HG02759 (cell line): Measurements from ENCODE around the gene PTP4A2.
"Not testable (repeated sequence)": the region's sequence is repeated elsewhere in the genome, so short reads cannot be mapped to it uniquely, and the experiment has no call there.

Source experiments
- ATAC-seq: cut with Tn5 transposase; IDR thresholded peaks from one replicate; pipeline ENCODE4 v1.9.1; 2021; ENCODE audit warnings: mild to moderate bottlenecking, moderate library complexity; ENCODE audit not compliant: unreplicated experiment

Gene PTP4A2

DNA sequence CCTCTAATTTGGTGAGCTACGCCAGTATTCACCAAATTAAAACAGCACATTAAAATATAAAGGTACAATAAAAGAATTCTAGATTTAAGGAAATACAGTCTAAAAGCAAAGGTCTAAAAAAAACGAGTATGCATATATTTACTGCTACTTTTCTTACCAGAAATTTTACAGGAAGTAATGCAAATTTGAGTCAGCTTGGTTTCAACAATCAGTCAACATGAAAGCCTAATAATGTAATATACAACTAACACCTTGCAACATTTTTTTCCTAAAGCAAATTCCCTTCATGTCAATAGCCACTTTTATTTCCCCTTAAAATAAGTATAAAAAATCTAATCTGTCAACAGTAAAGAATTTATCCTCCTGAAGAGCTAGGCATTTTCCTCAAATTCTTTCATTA, 11.9 kb downstream of the PTP4A2 start:
- no peak for ATAC-seq

GRCh38 chr1:31925824-31926223, 12.3 kb downstream of the PTP4A2 start:
- not testable (repeated sequence) for ATAC-seq

DNA sequence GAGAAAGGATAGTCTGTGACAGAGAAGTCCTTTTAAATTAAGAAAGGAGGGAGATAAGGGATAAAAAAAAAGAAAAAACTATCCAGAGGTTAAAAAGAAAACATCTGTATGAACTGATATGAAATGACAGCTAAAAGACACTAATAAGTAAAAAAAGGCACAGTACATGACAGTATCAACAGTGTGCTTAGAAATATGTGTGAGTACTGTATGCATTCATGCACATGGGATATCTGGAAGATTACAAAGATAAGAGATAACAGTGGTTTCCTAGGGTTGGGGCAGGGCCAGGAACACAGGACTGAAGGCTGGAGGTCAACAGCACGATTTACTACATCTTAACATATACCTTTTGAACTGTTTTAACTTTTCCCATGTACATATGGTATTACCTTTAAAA, 13.3 kb downstream of the PTP4A2 start:
- ATAC-seq, result no peak

DNA sequence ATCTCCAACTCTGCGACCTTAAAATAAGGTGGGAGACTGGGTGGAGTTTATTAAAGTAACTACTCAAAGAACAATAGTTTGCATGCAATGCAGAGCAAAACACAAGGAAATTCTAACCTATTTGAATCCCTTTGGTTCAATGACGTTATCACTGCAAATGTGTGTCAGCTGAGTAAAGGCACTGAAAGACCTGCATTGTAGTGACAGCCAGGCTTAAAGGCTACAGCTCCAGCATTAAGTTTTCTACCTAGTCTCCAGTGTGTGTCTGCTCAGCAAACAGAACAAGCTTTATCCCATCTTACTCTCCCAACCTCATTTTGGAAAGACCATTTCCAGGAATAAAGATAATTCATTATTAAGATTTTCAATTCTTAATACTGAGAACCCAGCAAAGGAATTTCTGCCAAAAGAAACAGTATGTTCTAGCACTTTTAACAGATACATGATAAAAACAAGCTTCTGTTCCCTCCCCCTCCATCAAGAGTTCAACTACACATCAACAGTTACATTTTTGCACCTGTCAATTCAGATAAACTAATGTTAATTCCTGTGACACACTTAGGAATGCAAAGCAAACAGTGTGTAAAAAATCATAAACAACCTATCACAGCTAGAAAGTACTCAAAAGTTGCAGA, 14.2 kb downstream of the PTP4A2 start:
- no peak for ATAC-seq

GRCh38 chr1:31920956-31921355, 17.2 kb downstream of the PTP4A2 start:
- no peak for ATAC-seq

DNA sequence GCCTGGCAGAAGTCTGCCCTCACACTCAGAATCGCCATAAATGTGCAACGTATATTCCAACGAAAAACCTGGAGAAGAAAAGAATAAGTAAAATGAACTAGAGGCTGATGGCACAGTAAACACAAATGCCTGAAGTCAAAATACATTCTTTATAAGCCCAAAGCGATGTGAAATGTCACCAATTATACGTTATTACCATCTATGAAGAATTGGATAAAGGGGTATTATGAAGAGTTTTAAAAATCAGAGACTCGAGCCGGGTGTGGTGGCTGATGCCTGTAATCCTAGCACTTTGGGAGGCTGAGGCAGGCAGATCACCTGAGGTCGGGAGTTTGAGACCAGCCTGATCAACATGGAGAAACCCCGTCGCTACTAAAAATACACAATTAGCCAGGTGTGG, 18.6 kb downstream of the PTP4A2 start:
- no peak for ATAC-seq

GRCh38 chr1:31915438-31915837, 22.7 kb downstream of the PTP4A2 start:
- no peak for ATAC-seq

- no peak for ATAC-seq
Observed at GRCh38 chr1:31913968-31914367, 24.2 kb downstream of the PTP4A2 start.

GRCh38 chr1:31912839-31913239, 25.3 kb downstream of the PTP4A2 start:
- ATAC-seq, result peak; percentile 40

DNA sequence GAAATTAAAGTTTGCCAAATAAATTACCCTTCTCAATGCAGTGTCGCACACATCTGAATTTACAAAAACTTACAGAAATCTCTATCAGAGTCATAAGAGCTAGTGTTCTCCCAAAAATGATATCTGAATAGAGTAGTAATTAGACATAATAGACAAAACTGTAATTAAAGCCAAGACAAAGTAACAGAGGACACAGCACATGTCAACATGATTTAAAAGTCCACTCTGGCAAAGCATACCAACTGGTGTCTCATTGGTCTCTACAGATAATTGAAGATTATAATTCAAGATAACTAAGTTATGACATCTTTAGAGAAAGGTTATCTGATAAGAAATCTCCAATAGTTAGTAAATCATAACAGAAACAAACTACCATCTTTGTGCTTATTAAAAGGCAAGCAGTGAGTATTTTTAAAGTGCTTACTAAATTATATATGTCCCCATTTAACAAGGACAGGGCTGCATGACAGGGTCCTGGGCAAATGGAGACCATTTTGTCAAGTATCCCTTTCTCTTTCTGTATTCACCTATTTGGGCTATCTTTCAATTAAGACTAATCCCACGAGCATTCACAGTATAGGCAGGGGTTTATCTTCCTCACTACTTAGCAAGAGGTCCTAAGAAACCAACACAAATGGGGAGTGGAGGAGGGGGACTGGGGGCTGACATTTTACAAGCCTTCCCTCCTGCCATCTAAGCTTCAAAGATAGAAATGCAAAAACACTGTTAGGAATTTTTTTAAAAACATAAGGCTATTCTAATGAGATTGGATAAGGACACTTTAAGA, 26.0 kb downstream of the PTP4A2 start:
- no peak for ATAC-seq

GRCh38 chr1:31910933-31911332, 27.2 kb downstream of the PTP4A2 start:
- ATAC-seq, result no peak

DNA sequence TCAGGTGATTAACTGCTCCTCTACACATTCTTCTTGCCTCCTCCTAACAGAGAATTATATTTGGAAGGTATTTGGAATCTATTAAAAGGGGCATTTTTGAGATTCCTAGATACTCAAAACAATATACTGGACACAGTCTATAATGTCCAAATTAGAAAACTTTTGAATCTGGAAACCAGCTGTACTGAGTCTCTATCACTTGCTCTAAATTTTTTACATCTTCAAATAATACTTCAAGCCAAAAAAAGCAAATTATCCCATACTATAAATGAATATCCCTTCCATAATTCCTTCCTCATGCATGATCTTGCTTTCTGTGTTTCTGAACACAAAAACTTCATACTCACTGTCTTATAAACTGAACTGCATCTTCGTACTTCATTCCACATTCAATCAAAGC, 28.5 kb downstream of the PTP4A2 start:
- no peak for ATAC-seq

- no peak for ATAC-seq
Observed at GRCh38 chr1:31906557-31906956, 31.6 kb downstream of the PTP4A2 start.

DNA sequence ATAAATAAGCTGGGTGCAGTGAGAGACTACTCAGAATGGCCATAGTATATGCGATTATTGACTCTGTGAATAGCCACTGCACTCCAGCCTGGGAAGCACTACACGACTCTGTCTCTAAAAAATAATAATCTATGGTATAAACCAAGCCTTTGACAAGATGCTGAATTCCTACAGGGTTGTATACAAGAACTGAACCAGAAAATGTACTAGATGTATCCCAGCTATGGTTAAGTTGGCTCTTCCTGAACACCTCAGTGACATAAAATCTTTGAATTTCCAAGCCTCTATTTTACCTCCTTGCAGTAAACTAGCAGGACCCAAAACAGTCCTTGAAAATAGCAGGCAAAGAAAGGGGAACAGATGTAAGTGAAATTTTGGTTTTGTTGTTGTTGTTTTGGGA, 32.5 kb downstream of the PTP4A2 start:
- ATAC-seq, result no peak

- ATAC-seq, result no peak
Observed at GRCh38 chr1:31905093-31905509, 33.1 kb downstream of the PTP4A2 start.

DNA sequence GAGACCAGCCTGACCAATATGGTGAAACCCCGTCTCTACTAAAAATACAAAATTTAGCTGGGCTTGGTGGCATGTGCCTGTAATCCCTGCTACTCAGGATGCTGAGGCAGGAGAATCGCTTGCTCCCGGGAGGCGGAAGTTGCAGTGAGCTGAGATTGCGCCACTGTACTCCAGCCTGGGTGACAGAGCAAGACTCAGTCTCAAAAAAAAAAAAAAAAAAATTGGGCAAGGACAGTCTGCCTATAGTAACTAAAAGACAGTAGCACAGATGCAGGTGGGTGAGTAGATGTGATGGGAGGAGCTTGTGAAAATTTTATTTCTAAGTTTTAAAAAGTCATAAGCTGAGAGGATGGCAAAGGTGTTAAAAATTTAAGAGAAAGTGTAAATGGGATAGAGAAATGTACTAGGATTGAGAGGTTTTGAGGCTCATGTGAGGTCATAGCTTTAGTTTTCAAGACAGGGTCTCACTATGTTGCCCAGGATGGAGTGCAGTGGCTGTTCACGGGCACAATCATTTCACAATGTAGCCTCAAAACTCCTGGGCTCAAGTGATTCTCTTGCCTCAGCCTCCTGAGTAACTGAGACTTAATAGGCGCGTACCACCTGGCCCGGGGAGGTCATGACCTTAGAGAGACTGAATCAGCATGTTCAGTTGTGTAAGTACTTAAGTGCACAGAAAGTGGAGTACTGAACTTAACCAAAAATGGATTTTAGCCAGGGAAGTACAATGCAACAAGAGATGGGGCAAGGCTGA, 33.7 kb downstream of the PTP4A2 start:
- no peak for ATAC-seq

DNA sequence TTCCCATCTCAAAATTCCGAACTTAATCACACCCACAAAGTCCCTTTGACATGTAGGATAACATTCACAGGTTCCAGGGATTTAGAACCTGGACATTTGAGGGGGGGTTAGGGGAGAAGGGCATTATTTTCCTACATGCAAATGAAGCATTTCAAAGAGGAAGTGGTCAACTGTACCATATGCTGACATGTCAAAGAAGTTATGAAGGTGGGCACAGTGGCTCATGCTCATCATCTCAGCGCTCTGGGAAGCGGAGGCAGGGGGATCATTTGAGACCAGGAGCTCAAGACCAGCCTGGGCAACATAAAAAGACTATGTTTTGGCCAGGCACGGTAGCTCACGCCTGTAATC, 35.7 kb downstream of the PTP4A2 start:
- no peak for ATAC-seq

DNA sequence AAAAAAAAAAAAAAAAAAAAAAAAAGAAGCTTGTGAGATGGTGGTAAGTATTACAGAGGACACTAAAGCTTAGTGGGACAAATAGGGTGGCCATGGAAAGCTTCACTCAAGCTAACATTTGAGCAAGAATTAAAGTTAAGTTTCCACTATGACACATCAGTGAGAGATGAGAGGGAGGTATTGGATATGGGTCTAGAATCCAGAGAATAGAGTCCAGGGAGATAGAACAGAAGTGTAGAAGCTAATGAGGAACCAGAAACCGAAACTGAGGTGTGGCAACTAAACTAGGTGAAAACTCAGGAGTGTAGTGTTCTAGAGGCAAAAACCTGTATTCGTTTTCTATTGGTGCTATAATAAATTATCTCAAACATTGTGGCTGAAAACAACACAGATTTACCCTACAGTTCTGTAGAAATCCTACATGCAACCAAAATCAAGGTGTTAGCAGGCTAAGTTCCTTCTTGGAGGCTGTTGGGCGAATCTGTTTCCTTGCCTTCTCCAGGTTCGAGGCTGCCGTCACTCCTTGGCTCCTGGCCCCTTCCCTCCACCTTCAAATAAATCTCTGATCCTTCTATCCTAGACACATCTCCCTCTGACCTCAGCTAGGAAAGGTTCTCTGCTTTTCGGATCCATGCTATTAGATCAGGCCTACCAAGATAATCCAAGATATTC, 36.2 kb downstream of the PTP4A2 start:
- ATAC-seq, result no peak

DNA sequence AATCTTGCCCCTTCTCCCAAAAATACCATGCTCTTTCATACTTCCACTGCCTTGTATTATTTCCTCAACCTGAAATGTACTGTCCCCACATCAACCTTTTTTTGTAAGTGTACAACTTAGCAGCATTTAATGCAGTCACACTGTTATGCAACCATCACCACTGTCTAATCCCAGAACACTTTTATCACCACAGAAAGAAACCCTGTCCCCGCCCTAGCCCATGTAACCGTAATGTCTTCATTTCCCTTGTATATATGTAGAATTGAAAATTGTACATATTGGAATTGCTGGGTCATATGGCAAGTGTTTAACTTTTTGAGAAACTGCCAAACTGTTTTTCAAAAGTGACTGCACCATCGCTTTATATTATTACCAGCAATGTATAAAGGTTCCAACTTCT, 37.4 kb downstream of the PTP4A2 start:
- ATAC-seq, result no peak

DNA sequence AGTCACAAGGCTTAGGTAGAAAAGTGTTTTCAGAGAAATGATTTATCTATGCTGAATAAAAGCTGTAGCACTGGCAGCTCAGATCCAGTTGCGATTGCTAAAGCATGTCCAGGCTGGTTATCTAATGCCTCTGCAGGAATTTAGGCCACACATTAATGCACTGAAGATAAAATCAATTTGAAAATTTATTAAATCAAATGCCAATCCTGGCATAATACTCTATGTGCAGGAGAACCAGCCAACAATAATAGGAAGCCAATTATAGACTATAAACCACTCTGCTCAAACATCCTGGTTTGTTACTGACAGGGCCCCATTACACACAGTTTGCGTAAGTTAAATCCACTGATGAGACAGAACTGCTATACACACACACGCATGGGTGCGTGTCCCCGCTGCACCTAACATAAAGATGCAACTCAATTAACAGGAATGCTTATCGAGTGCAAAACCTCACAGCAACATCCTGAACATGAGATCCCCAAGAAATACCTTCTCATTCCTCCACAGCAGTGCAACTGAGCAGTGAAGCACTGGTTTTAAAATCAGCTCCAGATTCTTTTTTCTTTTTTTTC, 40.6 kb downstream of the PTP4A2 start:
- no peak for ATAC-seq
